HG03378 (cell line): ENCODE data around the gene HCLS1.
"Not testable (repeated sequence)": the region's sequence is repeated elsewhere in the genome, so short reads cannot be mapped to it uniquely, and the experiment has no call there.

ENCODE experiments used
- ATAC-seq: cut with Tn5 transposase; IDR thresholded peaks from one replicate; pipeline ENCODE4 v1.9.1; 2021; ENCODE audit warnings: mild to moderate bottlenecking, moderate library complexity; ENCODE audit not compliant: unreplicated experiment

HCLS1 gene

DNA sequence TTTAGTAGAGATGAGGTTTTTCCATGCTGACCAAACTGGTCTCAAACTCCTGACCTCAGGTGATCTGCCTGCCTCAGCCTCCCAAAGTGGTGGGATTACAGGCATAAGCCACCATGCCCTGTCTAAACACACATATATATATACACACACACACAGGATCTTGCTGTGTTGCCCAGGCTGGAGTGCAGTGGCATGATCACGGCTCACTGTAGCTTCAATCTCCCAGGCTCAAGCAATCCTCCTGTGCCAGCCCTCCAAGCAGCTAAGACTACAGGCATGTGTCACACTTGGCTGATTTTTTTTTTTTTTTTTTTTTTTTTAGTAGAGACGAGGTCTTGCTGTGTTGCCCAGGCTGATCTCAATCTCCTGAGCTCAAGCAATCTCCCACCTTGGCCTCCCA lies 60.8 kb downstream of the HCLS1 start:
- not testable (repeated sequence) for ATAC-seq

DNA sequence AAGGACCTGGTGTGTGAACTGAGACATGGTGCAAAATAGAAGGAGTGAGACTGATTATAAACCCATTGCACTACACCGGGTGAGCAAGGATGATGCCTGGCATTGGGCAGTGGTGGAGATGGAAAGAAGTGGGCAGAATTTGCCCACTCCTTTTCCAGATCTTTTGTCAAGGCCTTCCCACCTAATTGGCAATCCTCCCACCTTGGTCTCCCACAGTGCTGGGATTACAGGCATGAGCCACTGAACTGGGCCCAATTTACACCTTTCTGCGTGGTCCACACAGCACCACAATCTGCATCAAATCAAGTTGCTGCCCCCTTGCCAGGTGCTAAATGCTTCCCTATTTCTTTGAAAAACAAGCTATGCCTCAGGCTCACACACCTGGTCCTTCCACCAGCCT lies 62.1 kb downstream of the HCLS1 start:
- no peak for ATAC-seq

GRCh38 chr3:121595765-121596406 lies 64.8 kb downstream of the HCLS1 start:
- no peak for ATAC-seq

DNA sequence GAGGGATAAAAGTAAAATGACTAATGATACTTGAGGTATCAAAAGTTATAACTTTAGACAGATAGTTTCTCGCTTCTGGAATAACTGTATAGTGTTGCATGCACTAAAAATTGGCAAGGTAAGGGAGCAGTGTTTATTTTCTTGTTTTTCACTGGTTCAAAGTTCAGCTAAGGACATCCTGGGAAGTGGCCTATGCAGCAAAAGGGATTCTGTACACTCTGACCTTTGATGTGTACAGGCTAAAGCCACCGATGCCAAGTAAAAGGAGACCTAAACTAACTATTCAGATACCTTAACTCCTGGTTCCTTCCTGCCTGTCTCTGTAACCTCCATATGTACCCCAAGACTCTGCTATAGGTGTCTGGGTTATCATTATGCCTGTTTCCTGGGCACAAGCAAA lies 65.9 kb downstream of the HCLS1 start:
- ATAC-seq = no peak

GRCh38 chr3:121593806-121594205 lies 66.9 kb downstream of the HCLS1 start:
- not testable (repeated sequence) for ATAC-seq

- ATAC-seq = no peak
Measured at GRCh38 chr3:121592856-121593702, 67.6 kb downstream of the HCLS1 start, which contains the start of gene FBXO40. TSS of gene FBXO40 (plus strand) at chr3:121593379. CDS start at chr3:121620576, 27,197 bp downstream.

GRCh38 chr3:121584418-121584817 lies 76.3 kb downstream of the HCLS1 start:
- no peak for ATAC-seq

DNA sequence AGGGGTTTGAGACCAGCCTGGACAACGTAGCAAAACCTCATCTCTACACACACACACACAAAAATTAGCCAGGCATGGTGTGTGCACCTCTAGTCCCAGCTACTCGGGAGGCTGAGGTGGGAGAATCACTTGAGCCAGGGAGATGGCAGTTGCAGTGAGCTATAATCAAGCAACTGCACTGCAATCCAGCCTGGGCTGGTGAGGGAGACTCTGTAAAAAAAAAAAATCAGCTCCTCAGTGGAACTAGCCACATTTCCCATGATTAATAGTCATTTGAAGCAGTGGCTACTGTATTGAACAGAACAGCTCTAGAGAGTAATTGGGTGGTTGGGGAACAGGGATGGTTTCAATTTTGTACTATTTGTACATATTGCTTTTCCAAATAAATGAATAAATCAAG lies 79.0 kb downstream of the HCLS1 start:
- ATAC-seq = no peak
